HepG2 (cell line): ENCODE data around the gene TIMM44. TPM values are rescaled to one million over a fixed set of nuclear protein-coding genes. Genes with fewer than 3 reads are reported as not detected.
A peak's percentile ranks its signal among the peaks of the same experiment; 100 is the strongest.

Experiments used
- CBFB ChIP-seq: sonication (generic); formaldehyde crosslinking; IDR thresholded peaks from 2 replicates; pipeline ENCODE4 v1.4.0; 2020; ENCODE audit warnings: missing genetic modification reagents
- ETV5 ChIP-seq: IDR thresholded peaks from 2 replicates; pipeline ENCODE4 v1.6.1; 2018; ENCODE audit warnings: missing biosample characterization, missing genetic modification reagents, inconsistent platforms, borderline replicate concordance
- MAF1 ChIP-seq: sonication (generic); formaldehyde crosslinking; IDR thresholded peaks from 2 replicates; pipeline ENCODE4 v1.5.0; 2020; ENCODE audit warnings: missing genetic modification reagents, borderline replicate concordance
- MTF2 ChIP-seq: sonication (generic); formaldehyde crosslinking; IDR thresholded peaks from 2 replicates; pipeline ENCODE4 v1.5.0; 2020; ENCODE audit warnings: missing genetic modification reagents, borderline replicate concordance
- RCOR2 ChIP-seq: IDR thresholded peaks from 2 replicates; pipeline ENCODE4 v1.6.1; 2016; ENCODE audit warnings: missing biosample characterization, missing genetic modification reagents
- RELA ChIP-seq: sonication (generic); formaldehyde crosslinking; IDR thresholded peaks from 2 replicates; pipeline ENCODE4 v1.4.0; 2020; ENCODE audit warnings: missing genetic modification reagents
- SCMH1 ChIP-seq: sonication (generic); formaldehyde crosslinking; IDR thresholded peaks from 2 replicates; pipeline ENCODE4 v1.9.0; 2021; ENCODE audit warnings: missing genetic modification reagents, mild to moderate bottlenecking, borderline replicate concordance
- SP5 ChIP-seq: IDR thresholded peaks from 2 replicates; pipeline ENCODE4 v1.6.1; 2016; ENCODE audit warnings: low read depth, borderline replicate concordance
- ZKSCAN1 ChIP-seq: fragments of 150-350 bp; IDR thresholded peaks from 2 replicates; pipeline ENCODE4 v1.6.1; 2014; ENCODE audit warnings: low read length
- ZMAT5 ChIP-seq: sonication (generic); formaldehyde crosslinking; IDR thresholded peaks from 2 replicates; pipeline ENCODE4 v1.5.0; 2020; ENCODE audit warnings: mild to moderate bottlenecking, low read depth, missing genetic modification reagents, borderline replicate concordance
- ZNF253 ChIP-seq: sonication (generic); formaldehyde crosslinking; IDR thresholded peaks from 2 replicates; pipeline ENCODE4 v1.8.0; 2022; ENCODE audit warnings: mild to moderate bottlenecking, missing genetic modification reagents, borderline replicate concordance
- ZNF549 ChIP-seq: sonication (generic); formaldehyde crosslinking; IDR thresholded peaks from 2 replicates; pipeline ENCODE4 v1.5.0; 2020; ENCODE audit warnings: missing genetic modification reagents
- ZSCAN20 ChIP-seq: sonication (generic); formaldehyde crosslinking; IDR thresholded peaks from 2 replicates; pipeline ENCODE4 v1.4.0; 2020; ENCODE audit warnings: missing genetic modification reagents, mild to moderate bottlenecking, borderline replicate concordance
- polyA plus RNA-seq, 8 experiments: library from polyadenylated mRNA; depleted of rRNA in 3 of 8; stranded (reverse) in 7 of 8; unstranded in 1 of 8; fragments of >200 nt; fragmentation: Illumina TruSeq in 4 of 8; extraction: Trizol in 4 of 8; gene quantifications; 2 replicates each; pipeline versions ENCODE4 v1.2.1 to v1.2.3, GENCODE V29; 2011 to 2016; ENCODE audit warnings: low read depth in 4 of 8, missing spikeins in 1 of 8, mixed read lengths in 1 of 8; ENCODE audit not compliant: insufficient read depth in 1 of 8
- total RNA-seq, 5 experiments: library from RNA; depleted of rRNA; stranded (reverse); fragments of >200 nt; fragmentation: Illumina TruSeq; extraction: Trizol; gene quantifications; 2 replicates each; pipeline ENCODE4 v1.2.3, GENCODE V29; 2016; ENCODE audit warnings: low read depth in 1 of 5
- TF ChIP-seq, protein P1 (sequence below): sonication (generic); formaldehyde crosslinking; IDR thresholded peaks from 2 replicates; pipeline ENCODE4 v1.4.0; 2020; ENCODE audit warnings: missing genetic modification reagents
- TF ChIP-seq, protein P2 (sequence below): sonication (generic); formaldehyde crosslinking; IDR thresholded peaks from 2 replicates; pipeline ENCODE4 v1.4.0; 2020; ENCODE audit warnings: missing genetic modification reagents
- TF ChIP-seq, protein P3 (sequence below): sonication (generic); formaldehyde crosslinking; IDR thresholded peaks from 2 replicates; pipeline ENCODE4 v1.4.0; 2020; ENCODE audit warnings: missing genetic modification reagents, low read depth, mild to moderate bottlenecking, borderline replicate concordance
- TF ChIP-seq, protein P4 (sequence below): sonication (generic); formaldehyde crosslinking; IDR thresholded peaks from 2 replicates; pipeline ENCODE4 v1.5.1; 2020; ENCODE audit warnings: mild to moderate bottlenecking, missing genetic modification reagents

TIMM44 gene
- total and polyA plus RNA-seq, 2 of the 13 experiments (the other 11 are each of a cell fraction or from before 2014, with no cell fraction given) = 42.9 to 72.6 TPM

DNA sequence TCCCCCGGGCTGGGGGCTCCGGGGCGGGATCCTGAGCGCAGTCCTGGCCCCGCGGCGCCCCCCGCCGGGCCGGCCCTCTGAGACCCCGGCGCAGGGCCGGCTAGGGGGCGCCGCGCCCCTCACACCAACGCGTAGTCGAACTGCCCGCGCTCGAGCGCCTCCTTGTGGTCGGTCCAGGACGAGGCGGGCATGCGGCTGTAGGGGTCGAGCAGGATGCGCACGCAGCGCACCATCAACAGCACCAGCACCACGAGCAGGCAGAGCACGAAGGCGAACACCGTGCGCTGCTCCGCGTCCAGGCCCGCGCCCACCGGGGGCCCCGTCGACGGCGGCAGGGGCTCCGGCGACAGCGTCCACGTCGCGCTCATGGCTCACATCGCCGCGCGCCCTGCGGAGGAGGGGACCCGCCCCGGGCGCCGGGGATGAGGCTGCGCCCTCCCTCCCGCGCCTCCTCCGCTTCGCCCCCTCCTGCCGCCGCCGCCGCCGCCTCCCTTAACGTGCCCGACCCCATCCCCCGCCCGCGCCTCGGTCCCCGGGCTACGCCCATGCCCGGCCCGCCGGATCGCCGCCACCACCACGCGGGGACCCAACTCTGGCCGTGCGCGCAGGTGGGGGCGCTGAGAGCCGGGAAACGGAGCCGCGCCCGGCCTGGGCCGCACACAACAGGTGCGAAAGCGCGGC, 18.2 kb downstream of the TIMM44 start (continued):
- no peak for TF ChIP-seq ZNF253 (CRISPR knock-in tag)
- TF ChIP-seq ZNF549 (CRISPR knock-in tag) = 0 out of 2 replicates have a peak, but pooled peaks have one; percentile 37
- no peak for TF ChIP-seq SP5 (CRISPR knock-in tag)
- TF ChIP-seq ZSCAN20 (CRISPR knock-in tag) = 0 out of 2 replicates have a peak, but pooled peaks have one; percentile 67
- no peak for TF ChIP-seq ZKSCAN1
- no peak for TF ChIP-seq RCOR2 (CRISPR knock-in tag)
- TF ChIP-seq RELA = peak; percentile 45; the same call in 1 of the 2 replicates
- TF ChIP-seq, protein P1, sequence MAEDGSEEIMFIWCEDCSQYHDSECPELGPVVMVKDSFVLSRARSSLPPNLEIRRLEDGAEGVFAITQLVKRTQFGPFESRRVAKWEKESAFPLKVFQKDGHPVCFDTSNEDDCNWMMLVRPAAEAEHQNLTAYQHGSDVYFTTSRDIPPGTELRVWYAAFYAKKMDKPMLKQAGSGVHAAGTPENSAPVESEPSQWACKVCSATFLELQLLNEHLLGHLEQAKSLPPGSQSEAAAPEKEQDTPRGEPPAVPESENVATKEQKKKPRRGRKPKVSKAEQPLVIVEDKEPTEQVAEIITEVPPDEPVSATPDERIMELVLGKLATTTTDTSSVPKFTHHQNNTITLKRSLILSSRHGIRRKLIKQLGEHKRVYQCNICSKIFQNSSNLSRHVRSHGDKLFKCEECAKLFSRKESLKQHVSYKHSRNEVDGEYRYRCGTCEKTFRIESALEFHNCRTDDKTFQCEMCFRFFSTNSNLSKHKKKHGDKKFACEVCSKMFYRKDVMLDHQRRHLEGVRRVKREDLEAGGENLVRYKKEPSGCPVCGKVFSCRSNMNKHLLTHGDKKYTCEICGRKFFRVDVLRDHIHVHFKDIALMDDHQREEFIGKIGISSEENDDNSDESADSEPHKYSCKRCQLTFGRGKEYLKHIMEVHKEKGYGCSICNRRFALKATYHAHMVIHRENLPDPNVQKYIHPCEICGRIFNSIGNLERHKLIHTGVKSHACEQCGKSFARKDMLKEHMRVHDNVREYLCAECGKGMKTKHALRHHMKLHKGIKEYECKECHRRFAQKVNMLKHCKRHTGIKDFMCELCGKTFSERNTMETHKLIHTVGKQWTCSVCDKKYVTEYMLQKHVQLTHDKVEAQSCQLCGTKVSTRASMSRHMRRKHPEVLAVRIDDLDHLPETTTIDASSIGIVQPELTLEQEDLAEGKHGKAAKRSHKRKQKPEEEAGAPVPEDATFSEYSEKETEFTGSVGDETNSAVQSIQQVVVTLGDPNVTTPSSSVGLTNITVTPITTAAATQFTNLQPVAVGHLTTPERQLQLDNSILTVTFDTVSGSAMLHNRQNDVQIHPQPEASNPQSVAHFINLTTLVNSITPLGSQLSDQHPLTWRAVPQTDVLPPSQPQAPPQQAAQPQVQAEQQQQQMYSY (CRISPR knock-in tag) = no peak
- no peak for TF ChIP-seq MAF1
- TF ChIP-seq, protein P2, sequence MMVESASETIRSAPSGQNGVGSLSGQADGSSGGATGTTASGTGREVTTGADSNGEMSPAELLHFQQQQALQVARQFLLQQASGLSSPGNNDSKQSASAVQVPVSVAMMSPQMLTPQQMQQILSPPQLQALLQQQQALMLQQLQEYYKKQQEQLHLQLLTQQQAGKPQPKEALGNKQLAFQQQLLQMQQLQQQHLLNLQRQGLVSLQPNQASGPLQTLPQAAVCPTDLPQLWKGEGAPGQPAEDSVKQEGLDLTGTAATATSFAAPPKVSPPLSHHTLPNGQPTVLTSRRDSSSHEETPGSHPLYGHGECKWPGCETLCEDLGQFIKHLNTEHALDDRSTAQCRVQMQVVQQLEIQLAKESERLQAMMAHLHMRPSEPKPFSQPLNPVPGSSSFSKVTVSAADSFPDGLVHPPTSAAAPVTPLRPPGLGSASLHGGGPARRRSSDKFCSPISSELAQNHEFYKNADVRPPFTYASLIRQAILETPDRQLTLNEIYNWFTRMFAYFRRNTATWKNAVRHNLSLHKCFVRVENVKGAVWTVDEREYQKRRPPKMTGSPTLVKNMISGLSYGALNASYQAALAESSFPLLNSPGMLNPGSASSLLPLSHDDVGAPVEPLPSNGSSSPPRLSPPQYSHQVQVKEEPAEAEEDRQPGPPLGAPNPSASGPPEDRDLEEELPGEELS (CRISPR knock-in tag) = peak; percentile 49; the same call in 1 of the 2 replicates
- TF ChIP-seq CBFB (CRISPR knock-in tag) = no peak
- TF ChIP-seq ZMAT5 = no peak
- TF ChIP-seq, protein P3, sequence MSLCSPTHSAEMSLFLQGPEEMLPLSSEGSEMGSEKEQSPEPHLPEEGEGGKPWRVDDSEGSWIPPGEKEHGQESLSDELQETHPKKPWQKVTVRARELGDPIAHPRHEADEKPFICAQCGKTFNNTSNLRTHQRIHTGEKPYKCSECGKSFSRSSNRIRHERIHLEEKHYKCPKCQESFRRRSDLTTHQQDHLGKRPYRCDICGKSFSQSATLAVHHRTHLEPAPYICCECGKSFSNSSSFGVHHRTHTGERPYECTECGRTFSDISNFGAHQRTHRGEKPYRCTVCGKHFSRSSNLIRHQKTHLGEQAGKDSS (CRISPR knock-in tag) = peak; percentile 68; the same call in 1 of the 2 replicates
- TF ChIP-seq, protein P4, sequence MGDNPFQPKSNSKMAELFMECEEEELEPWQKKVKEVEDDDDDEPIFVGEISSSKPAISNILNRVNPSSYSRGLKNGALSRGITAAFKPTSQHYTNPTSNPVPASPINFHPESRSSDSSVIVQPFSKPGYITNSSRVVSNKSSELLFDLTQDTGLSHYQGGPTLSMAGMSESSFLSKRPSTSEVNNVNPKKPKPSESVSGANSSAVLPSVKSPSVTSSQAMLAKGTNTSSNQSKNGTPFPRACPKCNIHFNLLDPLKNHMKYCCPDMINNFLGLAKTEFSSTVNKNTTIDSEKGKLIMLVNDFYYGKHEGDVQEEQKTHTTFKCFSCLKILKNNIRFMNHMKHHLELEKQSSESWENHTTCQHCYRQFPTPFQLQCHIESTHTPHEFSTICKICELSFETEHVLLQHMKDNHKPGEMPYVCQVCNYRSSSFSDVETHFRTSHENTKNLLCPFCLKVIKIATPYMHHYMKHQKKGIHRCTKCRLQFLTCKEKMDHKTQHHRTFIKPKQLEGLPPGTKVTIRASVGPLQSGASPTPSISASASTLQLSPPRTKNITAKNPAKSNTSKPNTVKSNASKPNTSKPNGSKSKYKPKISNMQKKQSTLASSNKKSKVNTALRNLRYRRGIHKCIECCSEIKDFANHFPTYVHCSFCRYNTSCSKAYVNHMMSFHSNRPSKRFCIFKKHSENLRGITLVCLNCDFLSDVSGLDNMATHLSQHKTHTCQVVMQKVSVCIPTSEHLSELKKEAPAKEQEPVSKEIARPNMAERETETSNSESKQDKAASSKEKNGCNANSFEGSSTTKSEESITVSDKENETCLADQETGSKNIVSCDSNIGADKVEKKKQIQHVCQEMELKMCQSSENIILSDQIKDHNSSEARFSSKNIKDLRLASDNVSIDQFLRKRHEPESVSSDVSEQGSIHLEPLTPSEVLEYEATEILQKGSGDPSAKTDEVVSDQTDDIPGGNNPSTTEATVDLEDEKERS (CRISPR knock-in tag) = no peak
- no peak for TF ChIP-seq MTF2
- peak; percentile 32; the same call in 1 of the 2 replicates for TF ChIP-seq ETV5 (CRISPR knock-in tag)
- no peak for TF ChIP-seq SCMH1 (CRISPR knock-in tag)
